Activated T-cell treated with anti-CD3 and anti-CD28 coated beads, Interleukin-2, amount 50 U/mL, for 24 hours (primary cell): ENCODE results near the gene RASEF.

Experiments
- DNase-seq: peaks from one replicate; pipeline ENCODE4 v3.0.0-alpha.2; 2020
- H3K27ac Mint-ChIP-seq: 2 replicates; pipeline ENCODE4 v1.8.0; 2020; ENCODE audit warnings: mild to moderate bottlenecking, mixed read lengths
- H3K27me3 Mint-ChIP-seq: 2 replicates; pipeline ENCODE4 v1.8.0; 2020; ENCODE audit warnings: mixed read lengths
- H3K36me3 Mint-ChIP-seq: 2 replicates; pipeline ENCODE4 v1.8.0; 2020; ENCODE audit warnings: low read depth, mixed read lengths
- H3K4me1 Mint-ChIP-seq: 2 replicates; pipeline ENCODE4 v1.8.0; 2020; ENCODE audit warnings: low read depth, mixed read lengths
- H3K4me3 Mint-ChIP-seq: 2 replicates; pipeline ENCODE4 v1.8.0; 2020; ENCODE audit warnings: mild to moderate bottlenecking, moderate library complexity, mixed read lengths
- H3K9me3 Mint-ChIP-seq: 2 replicates; pipeline ENCODE4 v1.8.0; 2020; ENCODE audit warnings: mixed read lengths

RASEF gene

GRCh38 chr9:83035143-83035542 lies 27.8 kb downstream of the RASEF start:
- Mint-ChIP-seq H3K27ac (no peak overlapping the region), H3K27me3 (no peaks in the 10 kb centered on the region)

GRCh38 chr9:83034587-83034986 lies 28.4 kb downstream of the RASEF start:
- peaks cover 3% of the 10 kb centered on the region for H3K9me3 Mint-ChIP-seq
- no peaks in the 10 kb centered on the region for H3K36me3 Mint-ChIP-seq
- H3K27me3 Mint-ChIP-seq, result no peaks in the 10 kb centered on the region
- H3K27ac Mint-ChIP-seq, result no peak overlapping the region
- no peaks in the 10 kb centered on the region for H3K4me1 Mint-ChIP-seq
- DNase-seq, result no peak
- H3K4me3 Mint-ChIP-seq, result no peak overlapping the region

More at GRCh38 chr9:83035143-83035542, 27.8 kb downstream of the RASEF start:
- Mint-ChIP-seq H3K9me3 (peaks cover 3% of the 10 kb centered on the region), H3K4me3 (no peak overlapping the region), H3K4me1 (no peaks in the 10 kb centered on the region), H3K36me3 (no peaks in the 10 kb centered on the region)
- no peak for DNase-seq

DNA sequence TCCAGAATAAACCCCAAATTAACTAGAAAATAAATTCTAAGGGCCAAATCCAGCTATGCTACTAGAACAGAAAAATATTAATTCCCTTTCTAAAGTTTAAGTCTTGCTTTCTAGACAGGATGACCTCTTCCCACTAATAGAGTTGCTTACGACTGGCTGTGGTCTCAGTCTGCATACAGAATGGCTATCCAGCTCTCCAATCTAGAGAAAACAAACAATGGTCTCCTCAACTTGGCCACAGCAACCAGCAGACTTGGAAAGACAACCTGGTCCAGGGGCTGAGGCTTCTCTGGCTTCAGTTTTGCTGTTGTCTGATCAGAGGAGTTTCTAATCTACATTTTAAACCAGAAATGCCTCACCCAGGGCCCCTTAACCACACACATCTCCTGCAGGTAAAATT lies 28.9 kb downstream of the RASEF start:
- no peak overlapping the region for H3K4me3 Mint-ChIP-seq
- H3K27me3 Mint-ChIP-seq, result no peaks in the 10 kb centered on the region
- DNase-seq, result no peak
- no peaks in the 10 kb centered on the region for H3K4me1 Mint-ChIP-seq
- no peak overlapping the region for H3K27ac Mint-ChIP-seq
- H3K9me3 Mint-ChIP-seq, result peaks cover 3% of the 10 kb centered on the region
- H3K36me3 Mint-ChIP-seq, result no peaks in the 10 kb centered on the region

- H3K27ac Mint-ChIP-seq, result no peak overlapping the region
- H3K4me3 Mint-ChIP-seq, result no peak overlapping the region
Measured at GRCh38 chr9:83032065-83032625, 30.8 kb downstream of the RASEF start.

DNA sequence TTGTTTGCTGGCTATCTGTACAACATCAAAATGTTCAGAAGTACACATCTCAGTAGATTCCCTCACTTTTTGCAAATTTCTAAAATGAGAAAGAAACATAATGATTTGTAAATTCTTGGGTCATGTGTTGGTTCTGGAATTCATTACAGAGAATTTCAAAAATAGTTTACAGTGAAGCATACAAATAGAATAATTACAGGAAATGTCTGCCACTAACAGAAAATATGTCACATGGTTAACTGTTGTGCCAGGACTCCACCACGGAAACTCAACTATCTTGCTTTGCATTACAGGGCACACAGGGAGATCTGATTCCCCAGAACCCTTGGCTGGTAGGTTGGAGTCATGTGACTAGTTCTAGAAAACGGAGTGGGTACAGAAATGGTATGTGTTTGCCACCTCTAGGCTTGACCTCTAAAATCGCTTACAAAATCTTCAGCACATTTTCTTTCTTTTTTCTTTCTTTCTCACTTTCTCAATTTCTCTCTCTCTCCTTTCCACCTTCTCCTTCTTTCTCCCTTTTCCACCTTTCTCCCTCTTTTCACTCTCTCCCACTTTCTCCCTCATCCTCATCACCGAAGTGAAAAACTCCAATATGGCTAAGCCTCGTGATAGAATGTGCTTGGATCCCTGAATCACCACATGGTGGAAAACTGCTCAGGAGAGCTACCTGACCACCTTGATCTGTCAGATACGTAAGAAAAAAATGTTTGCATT lies 32.4 kb downstream of the RASEF start:
- Mint-ChIP-seq H3K9me3 (peaks cover 3% of the 10 kb centered on the region), H3K27me3 (no peaks in the 10 kb centered on the region), H3K27ac (no peak overlapping the region), H3K4me1 (no peaks in the 10 kb centered on the region), H3K36me3 (no peaks in the 10 kb centered on the region), H3K4me3 (no peak overlapping the region)
- no peak for DNase-seq

More at GRCh38 chr9:83032065-83032625, 30.8 kb downstream of the RASEF start:
- Mint-ChIP-seq H3K9me3 (peaks cover 3% of the 10 kb centered on the region), H3K27me3 (no peaks in the 10 kb centered on the region), H3K4me1 (no peaks in the 10 kb centered on the region), H3K36me3 (no peaks in the 10 kb centered on the region)
- DNase-seq, result no peak

GRCh38 chr9:83029531-83030137 lies 33.3 kb downstream of the RASEF start:
- no peak for DNase-seq
- Mint-ChIP-seq H3K9me3 (peaks cover 3% of the 10 kb centered on the region), H3K27ac (no peak overlapping the region), H3K36me3 (no peaks in the 10 kb centered on the region), H3K27me3 (no peaks in the 10 kb centered on the region), H3K4me1 (no peaks in the 10 kb centered on the region), H3K4me3 (no peak overlapping the region)

DNA sequence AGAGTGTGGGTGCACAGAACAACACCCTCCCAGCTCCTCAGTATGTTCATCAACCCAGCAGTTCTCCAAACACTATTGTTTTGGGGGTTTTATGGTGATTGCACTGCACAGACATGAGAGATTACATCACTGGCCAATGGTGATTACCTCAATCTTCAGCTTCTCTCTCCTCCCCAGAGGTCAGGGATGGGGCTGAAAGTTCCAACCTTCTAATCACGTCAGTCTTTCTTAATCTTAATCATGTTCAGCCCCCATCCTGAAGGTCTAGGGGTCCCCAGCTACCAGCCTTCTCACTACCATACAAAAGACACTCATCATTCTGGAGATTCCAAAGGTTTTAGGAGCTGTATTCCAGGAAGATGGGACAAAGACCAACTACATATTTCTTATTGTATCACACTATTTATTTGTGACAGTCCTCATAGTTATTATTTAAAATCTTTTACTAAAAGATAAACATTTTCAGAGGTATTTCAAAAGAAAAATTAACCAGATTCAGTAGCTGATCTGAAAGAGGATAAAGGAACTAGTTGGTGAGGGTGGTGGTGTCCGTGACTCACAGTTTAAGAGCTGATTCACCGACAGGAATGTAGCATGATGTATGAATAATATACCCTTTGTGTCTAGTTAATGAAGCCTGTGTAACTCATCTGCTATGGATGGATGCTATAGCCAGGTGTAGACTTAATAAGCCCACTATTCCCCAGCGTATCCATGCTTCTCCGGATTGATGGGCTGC lies 35.6 kb downstream of the RASEF start:
- Mint-ChIP-seq H3K27ac (no peak overlapping the region), H3K27me3 (no peaks in the 10 kb centered on the region), H3K36me3 (no peaks in the 10 kb centered on the region), H3K9me3 (no peaks in the 10 kb centered on the region), H3K4me1 (no peaks in the 10 kb centered on the region), H3K4me3 (no peak overlapping the region)
- no peak for DNase-seq

GRCh38 chr9:83024506-83025125 lies 38.3 kb downstream of the RASEF start:
- no peaks in the 10 kb centered on the region for H3K36me3 Mint-ChIP-seq
- H3K4me1 Mint-ChIP-seq, result no peaks in the 10 kb centered on the region
- DNase-seq, result no peak
- no peak overlapping the region for H3K4me3 Mint-ChIP-seq
- H3K9me3 Mint-ChIP-seq, result no peaks in the 10 kb centered on the region
- H3K27me3 Mint-ChIP-seq, result no peaks in the 10 kb centered on the region
- no peak overlapping the region for H3K27ac Mint-ChIP-seq

DNA sequence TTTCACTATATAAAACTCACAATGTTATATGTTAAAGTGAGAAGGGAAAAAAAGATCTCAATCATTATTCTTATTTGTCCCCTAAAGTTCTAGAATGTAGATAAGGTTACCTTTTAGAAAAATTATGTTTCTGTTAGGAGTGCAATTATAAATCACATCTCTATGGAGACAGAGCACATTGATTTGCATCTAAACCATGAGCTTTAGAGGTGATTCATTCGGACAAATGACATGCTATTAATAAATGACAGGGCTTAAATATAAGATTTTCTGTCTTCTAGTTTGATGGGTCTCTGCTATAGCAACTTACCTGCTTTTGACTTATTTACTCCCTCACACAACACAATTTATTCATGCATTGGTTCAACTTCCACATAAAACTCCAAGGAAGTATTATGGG lies 39.8 kb downstream of the RASEF start:
- H3K27me3 Mint-ChIP-seq, result no peaks in the 10 kb centered on the region
- no peak overlapping the region for H3K4me3 Mint-ChIP-seq

DNA sequence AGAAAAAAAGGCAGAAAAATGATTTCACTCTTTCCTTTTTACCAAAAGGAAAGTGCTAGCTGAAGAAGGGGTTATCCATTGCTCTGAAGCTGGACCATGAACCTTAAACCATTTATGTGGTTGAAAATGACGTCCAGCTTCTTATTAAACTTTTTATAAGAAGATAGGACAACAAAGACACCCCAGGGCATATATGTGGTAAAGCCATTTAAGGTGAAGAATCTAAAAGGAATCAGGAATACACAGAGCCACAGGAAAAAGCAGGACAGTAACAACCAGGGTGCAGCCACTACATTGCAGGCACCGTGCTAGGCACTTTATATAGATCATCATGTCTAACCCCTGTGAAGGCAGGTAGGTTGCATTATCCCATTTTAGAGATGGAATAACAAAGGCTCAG lies 42.1 kb downstream of the RASEF start:
- Mint-ChIP-seq H3K36me3 (no peaks in the 10 kb centered on the region), H3K9me3 (no peaks in the 10 kb centered on the region), H3K27me3 (no peaks in the 10 kb centered on the region), H3K4me3 (no peak overlapping the region), H3K4me1 (no peaks in the 10 kb centered on the region), H3K27ac (no peak overlapping the region)
- no peak for DNase-seq

More for the DNA sequence above, 39.8 kb downstream of the RASEF start:
- Mint-ChIP-seq H3K4me1 (no peaks in the 10 kb centered on the region), H3K27ac (no peak overlapping the region), H3K36me3 (no peaks in the 10 kb centered on the region), H3K9me3 (no peaks in the 10 kb centered on the region)
- no peak for DNase-seq

GRCh38 chr9:83020327-83020726 lies 42.6 kb downstream of the RASEF start:
- no peaks in the 10 kb centered on the region for H3K36me3 Mint-ChIP-seq
- H3K9me3 Mint-ChIP-seq, result no peaks in the 10 kb centered on the region
- no peaks in the 10 kb centered on the region for H3K27me3 Mint-ChIP-seq
- no peaks in the 10 kb centered on the region for H3K4me1 Mint-ChIP-seq
- no peak for DNase-seq
- no peak overlapping the region for H3K27ac Mint-ChIP-seq
- no peak overlapping the region for H3K4me3 Mint-ChIP-seq

DNA sequence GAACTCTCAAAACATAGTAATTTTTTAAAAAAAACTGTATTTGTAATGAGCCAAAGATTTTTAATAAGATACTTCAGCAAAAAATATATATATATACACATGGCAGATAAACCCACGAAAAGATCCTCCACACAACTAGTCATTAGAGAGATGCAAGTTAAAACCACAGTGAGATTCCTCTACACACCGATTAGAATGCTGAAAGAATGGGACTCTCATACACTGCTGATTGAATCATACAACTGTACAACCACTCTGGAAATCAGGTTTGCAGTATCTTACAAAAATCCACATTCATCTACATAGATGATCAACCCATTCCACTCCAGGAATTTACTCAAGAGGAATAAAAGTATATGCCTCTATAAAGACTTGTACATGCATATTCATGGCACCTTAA lies 43.7 kb downstream of the RASEF start:
- no peaks in the 10 kb centered on the region for H3K9me3 Mint-ChIP-seq
- H3K27ac Mint-ChIP-seq, result no peak overlapping the region
- DNase-seq, result no peak
- H3K4me1 Mint-ChIP-seq, result no peaks in the 10 kb centered on the region
- no peaks in the 10 kb centered on the region for H3K36me3 Mint-ChIP-seq
- H3K4me3 Mint-ChIP-seq, result no peak overlapping the region
- no peaks in the 10 kb centered on the region for H3K27me3 Mint-ChIP-seq

- Mint-ChIP-seq H3K9me3 (no peaks in the 10 kb centered on the region), H3K4me1 (peaks cover 2% of the 10 kb centered on the region), H3K27ac (no peak overlapping the region), H3K4me3 (no peak overlapping the region), H3K36me3 (no peaks in the 10 kb centered on the region), H3K27me3 (peaks cover 4% of the 10 kb centered on the region)
- no peak for DNase-seq
Measured at GRCh38 chr9:83015897-83016296, 47.0 kb downstream of the RASEF start.

GRCh38 chr9:83013867-83014605 lies 48.9 kb downstream of the RASEF start:
- no peaks in the 10 kb centered on the region for H3K9me3 Mint-ChIP-seq
- H3K27me3 Mint-ChIP-seq, result peaks cover 4% of the 10 kb centered on the region
- peaks cover 2% of the 10 kb centered on the region for H3K4me1 Mint-ChIP-seq
- H3K36me3 Mint-ChIP-seq, result no peaks in the 10 kb centered on the region
- no peak overlapping the region for H3K27ac Mint-ChIP-seq
- no peak overlapping the region for H3K4me3 Mint-ChIP-seq
- DNase-seq, result no peak
